ENCODE measurements around the gene LRRN2.

DNA sequence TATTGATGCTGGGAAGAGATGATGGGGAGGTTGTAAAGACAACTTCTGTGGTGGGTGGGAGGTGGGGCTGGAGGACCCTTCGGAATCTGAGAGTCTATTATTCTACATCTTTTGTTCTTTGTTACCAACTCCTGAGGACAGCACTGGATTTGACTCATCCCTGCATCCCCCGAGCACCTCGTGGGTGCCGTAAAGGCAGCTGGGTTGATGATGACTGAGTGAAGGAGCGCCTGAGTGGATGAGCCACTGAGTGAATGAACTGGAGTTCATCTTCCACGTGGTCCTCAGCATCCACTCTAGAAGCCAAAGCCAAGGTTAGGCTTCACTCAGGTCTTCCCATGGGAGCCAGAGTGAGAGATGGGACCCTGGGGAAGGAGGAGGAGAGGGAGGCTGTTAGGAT, 77.6 kb downstream of the LRRN2 start:
- TF ChIP-seq, protein P1, sequence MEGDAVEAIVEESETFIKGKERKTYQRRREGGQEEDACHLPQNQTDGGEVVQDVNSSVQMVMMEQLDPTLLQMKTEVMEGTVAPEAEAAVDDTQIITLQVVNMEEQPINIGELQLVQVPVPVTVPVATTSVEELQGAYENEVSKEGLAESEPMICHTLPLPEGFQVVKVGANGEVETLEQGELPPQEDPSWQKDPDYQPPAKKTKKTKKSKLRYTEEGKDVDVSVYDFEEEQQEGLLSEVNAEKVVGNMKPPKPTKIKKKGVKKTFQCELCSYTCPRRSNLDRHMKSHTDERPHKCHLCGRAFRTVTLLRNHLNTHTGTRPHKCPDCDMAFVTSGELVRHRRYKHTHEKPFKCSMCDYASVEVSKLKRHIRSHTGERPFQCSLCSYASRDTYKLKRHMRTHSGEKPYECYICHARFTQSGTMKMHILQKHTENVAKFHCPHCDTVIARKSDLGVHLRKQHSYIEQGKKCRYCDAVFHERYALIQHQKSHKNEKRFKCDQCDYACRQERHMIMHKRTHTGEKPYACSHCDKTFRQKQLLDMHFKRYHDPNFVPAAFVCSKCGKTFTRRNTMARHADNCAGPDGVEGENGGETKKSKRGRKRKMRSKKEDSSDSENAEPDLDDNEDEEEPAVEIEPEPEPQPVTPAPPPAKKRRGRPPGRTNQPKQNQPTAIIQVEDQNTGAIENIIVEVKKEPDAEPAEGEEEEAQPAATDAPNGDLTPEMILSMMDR (IDR thresholded peaks at IDR 0.05), result no peak
- TF ChIP-seq POLR2A (IDR thresholded peaks at IDR 0.05), result no peak

All from lower leg skin (tissue), 3 donors.